GM23338 (cell line): ENCODE data around the gene MYL6.

ENCODE experiments used
- CREB1 ChIP-seq: fragments of 250-450 bp; sonication (Bioruptor Pico); IDR thresholded peaks from 2 replicates; pipeline ENCODE4 v1.5.0; 2020; ENCODE audit warnings: low read depth, mild to moderate bottlenecking, moderate library complexity
- EZH2 ChIP-seq: fragments of 200-600 bp; sonication (generic); IDR thresholded peaks from one replicate; pipeline ENCODE4 v1.8.0; 2017; ENCODE audit warnings: antibody characterized with exemption, mild to moderate bottlenecking, low read depth; ENCODE audit not compliant: unreplicated experiment
- EZH2phosphoT487 ChIP-seq: fragments of 200-600 bp; sonication (generic); IDR thresholded peaks from one replicate; pipeline ENCODE4 v1.8.1; 2018; ENCODE audit warnings: antibody characterized with exemption; ENCODE audit not compliant: unreplicated experiment
- STAT1 ChIP-seq: IDR thresholded peaks from one replicate; pipeline ENCODE4 v1.6.1; 2016; ENCODE audit warnings: antibody characterized with exemption; ENCODE audit not compliant: unreplicated experiment
- TF ChIP-seq, protein P1 (sequence below), 2 experiments: fragments of 200-600 bp in 1 of 2; sonication (generic) in 1 of 2; conservative IDR thresholded peaks; 2 replicates each; pipeline versions ENCODE4 v1.5.1 to v1.6.1; 2016 to 2017; ENCODE audit warnings: antibody characterized with exemption in 2 of 2, low read depth in 2 of 2, mild to moderate bottlenecking in 2 of 2, moderate library complexity in 1 of 2
- TF ChIP-seq, protein P2 (sequence below): IDR thresholded peaks from one replicate; pipeline ENCODE4 v1.6.1; 2018; ENCODE audit warnings: antibody characterized with exemption; ENCODE audit not compliant: unreplicated experiment

DNA sequence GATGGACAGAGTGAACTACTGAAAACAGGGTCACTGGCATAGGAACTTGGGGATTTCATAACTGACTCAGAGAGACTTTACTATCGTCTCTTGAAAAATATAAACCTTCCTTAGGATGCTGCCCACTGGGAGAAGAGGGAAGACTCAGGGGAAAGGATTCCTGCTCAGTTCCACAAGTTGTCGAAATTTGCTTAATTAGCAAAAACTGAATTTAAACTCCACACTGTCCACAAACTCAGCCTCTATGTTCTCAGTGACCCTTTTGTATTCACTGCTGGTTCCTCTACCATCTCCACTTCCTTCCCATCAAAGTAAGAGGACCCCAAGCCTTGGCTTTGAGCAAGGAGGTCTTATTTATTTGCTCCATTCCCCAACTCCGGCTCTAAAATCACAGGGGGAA lies 12.9 kb upstream of the MYL6 start:
- TF ChIP-seq CREB1 (CRISPR knock-in tag) (no peak), EZH2phosphoT487 (no peak), STAT1 (no peak), EZH2 (no peak)
- TF ChIP-seq, protein P1, sequence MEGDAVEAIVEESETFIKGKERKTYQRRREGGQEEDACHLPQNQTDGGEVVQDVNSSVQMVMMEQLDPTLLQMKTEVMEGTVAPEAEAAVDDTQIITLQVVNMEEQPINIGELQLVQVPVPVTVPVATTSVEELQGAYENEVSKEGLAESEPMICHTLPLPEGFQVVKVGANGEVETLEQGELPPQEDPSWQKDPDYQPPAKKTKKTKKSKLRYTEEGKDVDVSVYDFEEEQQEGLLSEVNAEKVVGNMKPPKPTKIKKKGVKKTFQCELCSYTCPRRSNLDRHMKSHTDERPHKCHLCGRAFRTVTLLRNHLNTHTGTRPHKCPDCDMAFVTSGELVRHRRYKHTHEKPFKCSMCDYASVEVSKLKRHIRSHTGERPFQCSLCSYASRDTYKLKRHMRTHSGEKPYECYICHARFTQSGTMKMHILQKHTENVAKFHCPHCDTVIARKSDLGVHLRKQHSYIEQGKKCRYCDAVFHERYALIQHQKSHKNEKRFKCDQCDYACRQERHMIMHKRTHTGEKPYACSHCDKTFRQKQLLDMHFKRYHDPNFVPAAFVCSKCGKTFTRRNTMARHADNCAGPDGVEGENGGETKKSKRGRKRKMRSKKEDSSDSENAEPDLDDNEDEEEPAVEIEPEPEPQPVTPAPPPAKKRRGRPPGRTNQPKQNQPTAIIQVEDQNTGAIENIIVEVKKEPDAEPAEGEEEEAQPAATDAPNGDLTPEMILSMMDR (conservative IDR thresholded peaks at IDR 0.05; ENCODE audit: low read depth in 2 of 2): no peak
- TF ChIP-seq, protein P2, sequence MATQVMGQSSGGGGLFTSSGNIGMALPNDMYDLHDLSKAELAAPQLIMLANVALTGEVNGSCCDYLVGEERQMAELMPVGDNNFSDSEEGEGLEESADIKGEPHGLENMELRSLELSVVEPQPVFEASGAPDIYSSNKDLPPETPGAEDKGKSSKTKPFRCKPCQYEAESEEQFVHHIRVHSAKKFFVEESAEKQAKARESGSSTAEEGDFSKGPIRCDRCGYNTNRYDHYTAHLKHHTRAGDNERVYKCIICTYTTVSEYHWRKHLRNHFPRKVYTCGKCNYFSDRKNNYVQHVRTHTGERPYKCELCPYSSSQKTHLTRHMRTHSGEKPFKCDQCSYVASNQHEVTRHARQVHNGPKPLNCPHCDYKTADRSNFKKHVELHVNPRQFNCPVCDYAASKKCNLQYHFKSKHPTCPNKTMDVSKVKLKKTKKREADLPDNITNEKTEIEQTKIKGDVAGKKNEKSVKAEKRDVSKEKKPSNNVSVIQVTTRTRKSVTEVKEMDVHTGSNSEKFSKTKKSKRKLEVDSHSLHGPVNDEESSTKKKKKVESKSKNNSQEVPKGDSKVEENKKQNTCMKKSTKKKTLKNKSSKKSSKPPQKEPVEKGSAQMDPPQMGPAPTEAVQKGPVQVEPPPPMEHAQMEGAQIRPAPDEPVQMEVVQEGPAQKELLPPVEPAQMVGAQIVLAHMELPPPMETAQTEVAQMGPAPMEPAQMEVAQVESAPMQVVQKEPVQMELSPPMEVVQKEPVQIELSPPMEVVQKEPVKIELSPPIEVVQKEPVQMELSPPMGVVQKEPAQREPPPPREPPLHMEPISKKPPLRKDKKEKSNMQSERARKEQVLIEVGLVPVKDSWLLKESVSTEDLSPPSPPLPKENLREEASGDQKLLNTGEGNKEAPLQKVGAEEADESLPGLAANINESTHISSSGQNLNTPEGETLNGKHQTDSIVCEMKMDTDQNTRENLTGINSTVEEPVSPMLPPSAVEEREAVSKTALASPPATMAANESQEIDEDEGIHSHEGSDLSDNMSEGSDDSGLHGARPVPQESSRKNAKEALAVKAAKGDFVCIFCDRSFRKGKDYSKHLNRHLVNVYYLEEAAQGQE: no peak
